GM12801 (cell line): ENCODE results near the gene MDGA2.

Experiments used
- CTCF ChIP-seq: IDR thresholded peaks from one replicate; pipeline ENCODE4 v1.5.1; 2011; ENCODE audit warnings: control low read depth; ENCODE audit not compliant: insufficient read length; ENCODE audit errors: extremely low read depth

Gene MDGA2

GRCh38 chr14:47269756-47270492, 405.5 kb downstream of the MDGA2 start:
- TF ChIP-seq CTCF, result no peak

DNA sequence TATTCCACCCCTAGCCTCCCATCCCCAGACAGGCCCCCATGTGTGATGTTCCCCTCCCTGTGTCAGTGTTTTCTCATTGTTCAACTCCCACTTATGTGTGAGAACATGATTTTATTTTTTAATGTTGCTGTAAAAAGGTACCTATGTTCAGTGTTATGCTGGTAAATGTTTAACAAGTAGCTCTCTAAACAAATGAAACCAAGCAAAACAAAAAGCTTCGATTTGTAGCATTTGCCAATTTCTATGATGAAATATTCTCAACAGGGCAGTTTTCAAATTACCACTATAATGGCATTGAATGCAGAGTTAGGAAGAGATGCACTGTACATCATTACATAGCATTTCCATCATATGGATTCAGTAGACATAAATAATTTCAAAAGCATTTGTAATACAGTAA, 410.6 kb downstream of the MDGA2 start:
- no peak for TF ChIP-seq CTCF

- no peak for TF ChIP-seq CTCF
Observed at GRCh38 chr14:47262801-47263200, 412.6 kb downstream of the MDGA2 start.

DNA sequence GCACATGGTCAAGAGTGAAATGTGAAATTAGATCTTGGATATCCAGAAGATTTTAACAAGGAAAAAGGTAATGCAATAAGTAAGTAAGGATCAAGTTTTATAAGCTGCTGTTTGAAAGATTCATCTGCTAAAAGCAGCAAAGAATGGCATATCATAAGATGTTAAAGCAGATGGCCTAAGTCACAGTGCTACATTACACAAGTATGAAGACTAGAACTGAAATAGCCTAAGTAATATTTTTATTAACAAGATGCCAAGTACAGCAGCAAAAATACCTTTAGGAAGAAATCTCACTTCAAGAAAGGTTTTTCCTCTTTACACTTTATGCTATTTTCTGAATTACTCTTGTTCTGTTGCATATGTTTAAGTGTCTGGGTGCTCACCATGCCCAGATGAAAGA, 414.1 kb downstream of the MDGA2 start:
- no peak for TF ChIP-seq CTCF

- no peak for TF ChIP-seq CTCF
Observed at GRCh38 chr14:47259796-47260195, 415.6 kb downstream of the MDGA2 start.

- no peak for TF ChIP-seq CTCF
Observed at GRCh38 chr14:47257013-47257412, 418.4 kb downstream of the MDGA2 start.

GRCh38 chr14:47252802-47253201, 422.6 kb downstream of the MDGA2 start:
- no peak for TF ChIP-seq CTCF
